Smooth muscle cell (in vitro differentiated cells): ENCODE results near the gene MAGEB6. TPM values are rescaled to one million over a fixed set of nuclear protein-coding genes. Genes with fewer than 3 reads are reported as not detected.

Source experiments
- polyA plus RNA-seq: library from polyadenylated mRNA; unstranded; fragments of >200 nt; fragmentation: Nextera tagmentation; extraction: Ambion mirVana; gene quantifications from 2 replicates; pipeline ENCODE4 v1.2.1, GENCODE V29; 2016
- total RNA-seq: library from RNA; depleted of rRNA; stranded (reverse); fragments of >200 nt; gene quantifications from 2 replicates; pipeline ENCODE4 v1.2.3, GENCODE V29; 2014

Gene MAGEB6
- total and polyA plus RNA-seq, 2 experiments from 2014 or later, result not detected

Other genes starting within 250 kb of the MAGEB6 start
- not detected in 2 replicates for gene MAGEB18, start 54.1 kb upstream of the MAGEB6 start, total RNA-seq
- not detected in 2 replicates for gene MAGEB18, start 54.1 kb upstream of the MAGEB6 start, polyA plus RNA-seq
- not detected in 2 replicates for gene MAGEB6B, start 31.8 kb upstream of the MAGEB6 start, total RNA-seq
- not detected in 2 replicates for gene MAGEB6B, start 31.8 kb upstream of the MAGEB6 start, polyA plus RNA-seq
- gene MAGEB5, start 23.7 kb downstream of the MAGEB6 start, total RNA-seq, result not detected in 2 replicates
- not detected in 2 replicates for gene MAGEB5, start 23.7 kb downstream of the MAGEB6 start, polyA plus RNA-seq